WERI-Rb-1 (cell line): ENCODE data around the gene SLC2A1.

ENCODE experiments used
- DNase-seq: peaks from one replicate; pipeline ENCODE4 v3.0.0-alpha.2; 2020
- H3K27ac ChIP-seq: fragments of 250-450 bp; sonication (Bioruptor Pico); 2 replicates; pipeline ENCODE4 v1.5.1; 2020; ENCODE audit warnings: mild to moderate bottlenecking, moderate library complexity
- H3K27me3 ChIP-seq: fragments of 250-450 bp; sonication (Bioruptor Pico); 2 replicates; pipeline ENCODE4 v1.5.1; 2021; ENCODE audit warnings: mild to moderate bottlenecking, low read depth, moderate library complexity; ENCODE audit not compliant: insufficient read depth, severe bottlenecking
- H3K36me3 ChIP-seq: fragments of 250-450 bp; sonication (Bioruptor Pico); 2 replicates; pipeline ENCODE4 v1.5.1; 2020; ENCODE audit warnings: mild to moderate bottlenecking, moderate library complexity
- H3K4me3 ChIP-seq: 2 replicates; pipeline ENCODE4 v1.5.1; 2011; ENCODE audit warnings: low read depth, mild to moderate bottlenecking, control low read depth, low read length
- H3K9me3 ChIP-seq: fragments of 250-450 bp; sonication (Bioruptor Pico); 2 replicates; pipeline ENCODE4 v1.5.1; 2021; ENCODE audit warnings: mild to moderate bottlenecking, moderate library complexity; ENCODE audit not compliant: severe bottlenecking
- CTCF ChIP-seq: IDR thresholded peaks from 2 replicates; pipeline ENCODE4 v1.5.1; 2011; ENCODE audit warnings: low read depth, mild to moderate bottlenecking, control low read depth, inconsistent platforms, low read length

The SLC2A1 gene

GRCh38 chr1:42965378-42965777 lies 6.7 kb upstream of the SLC2A1 start:
- TF ChIP-seq CTCF, result no peak
- Histone ChIP-seq H3K4me3 (no peak overlapping the region), H3K36me3 (no peaks in the 10 kb centered on the region), H3K27me3 (no peaks in the 10 kb centered on the region), H3K27ac (no peak overlapping the region), H3K9me3 (no peaks in the 10 kb centered on the region)
- no peak for DNase-seq

- Histone ChIP-seq H3K27me3 (no peaks in the 10 kb centered on the region), H3K36me3 (no peaks in the 10 kb centered on the region), H3K27ac (no peak overlapping the region), H3K4me3 (no peak overlapping the region), H3K9me3 (no peaks in the 10 kb centered on the region)
- no peak for TF ChIP-seq CTCF
- no peak for DNase-seq
Observed at GRCh38 chr1:42964044-42964812, 5.6 kb upstream of the SLC2A1 start.

GRCh38 chr1:42963378-42964043 lies 4.8 kb upstream of the SLC2A1 start:
- no peak for TF ChIP-seq CTCF
- DNase-seq, result no peak
- Histone ChIP-seq H3K27ac (no peak overlapping the region), H3K4me3 (no peak overlapping the region), H3K36me3 (no peaks in the 10 kb centered on the region; the same call in 1 of the 2 replicates), H3K9me3 (no peaks in the 10 kb centered on the region), H3K27me3 (no peaks in the 10 kb centered on the region)

GRCh38 chr1:42962641-42963377 lies 4.1 kb upstream of the SLC2A1 start:
- DNase-seq, result no peak
- TF ChIP-seq CTCF, result no peak
- H3K36me3 ChIP-seq, result no peaks in the 10 kb centered on the region; the same call in 1 of the 2 replicates
- no peak overlapping the region for H3K27ac ChIP-seq
- H3K4me3 ChIP-seq, result no peak overlapping the region
- no peaks in the 10 kb centered on the region for H3K9me3 ChIP-seq
- H3K27me3 ChIP-seq, result no peaks in the 10 kb centered on the region

- Histone ChIP-seq H3K9me3 (no peaks in the 10 kb centered on the region), H3K27ac (no peak overlapping the region), H3K27me3 (no peaks in the 10 kb centered on the region), H3K4me3 (no peak overlapping the region), H3K36me3 (peaks cover 7% of the 10 kb centered on the region; the same call in 1 of the 2 replicates)
- DNase-seq, result no peak
- TF ChIP-seq CTCF, result no peak
Observed at GRCh38 chr1:42961312-42962091, 2.8 kb upstream of the SLC2A1 start.
